Activated T-cell treated with anti-CD3 and anti-CD28 coated beads for 48 hours (primary cell): ENCODE results near the gene ASB4.
"Not testable (repeated sequence)": the region's sequence is repeated elsewhere in the genome, so short reads cannot be mapped to it uniquely, and the experiment has no call there.

Experiments used
- DNase-seq: peaks from one replicate; pipeline ENCODE4 v3.0.0-alpha.2; 2020; ENCODE audit warnings: low read depth

Gene ASB4

DNA sequence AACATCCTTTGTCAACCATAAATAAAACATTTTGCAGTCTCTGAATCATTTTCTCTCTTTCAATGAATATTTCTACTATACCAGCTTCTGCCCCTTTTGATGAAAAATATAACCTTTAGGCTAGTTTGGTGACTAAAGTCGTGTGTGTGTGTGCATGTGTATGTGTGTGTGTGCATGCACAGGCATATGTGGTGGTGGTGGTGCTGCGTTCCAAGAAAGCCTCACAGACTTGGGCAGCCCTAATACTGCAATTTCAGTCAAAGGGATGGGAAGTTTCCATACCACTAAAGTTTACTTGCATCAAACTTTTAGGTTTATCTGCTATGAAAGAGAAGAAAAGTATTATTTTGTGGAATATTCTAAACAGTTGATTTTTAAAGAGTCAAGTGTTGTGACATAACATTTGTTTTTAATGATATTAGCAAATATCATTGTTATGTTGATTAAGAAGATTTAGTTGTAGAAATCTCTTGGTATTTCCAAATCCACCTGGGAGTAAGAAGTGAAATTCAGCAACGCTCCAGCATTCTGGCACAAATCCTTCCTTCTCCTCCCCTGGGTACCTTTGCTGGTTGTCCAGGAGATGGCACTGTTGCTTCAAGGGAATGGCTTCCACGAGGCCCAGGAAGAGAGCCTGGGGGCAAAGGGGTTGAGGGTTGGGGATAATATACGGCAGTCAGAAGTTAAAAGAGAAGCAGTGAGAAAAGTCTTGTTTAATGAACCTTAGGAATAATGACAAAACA, 41.5 kb downstream of the ASB4 start:
- no peak for DNase-seq

DNA sequence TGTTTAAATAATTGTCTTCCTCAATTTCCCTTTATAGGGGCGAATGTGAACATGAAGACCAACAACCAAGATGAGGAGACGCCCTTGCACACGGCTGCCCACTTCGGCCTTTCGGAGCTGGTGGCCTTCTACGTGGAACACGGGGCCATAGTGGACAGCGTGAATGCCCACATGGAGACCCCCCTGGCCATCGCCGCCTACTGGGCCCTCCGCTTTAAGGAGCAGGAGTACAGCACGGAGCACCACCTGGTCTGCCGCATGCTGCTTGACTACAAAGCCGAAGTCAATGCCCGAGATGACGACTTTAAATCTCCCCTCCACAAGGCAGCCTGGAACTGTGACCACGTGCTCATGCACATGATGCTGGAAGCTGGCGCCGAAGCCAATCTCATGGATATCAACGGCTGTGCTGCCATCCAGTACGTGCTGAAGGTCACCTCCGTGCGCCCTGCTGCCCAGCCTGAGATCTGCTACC, 42.1 kb downstream of the ASB4 start:
- no peak for DNase-seq

- DNase-seq: no peak
Observed at GRCh38 chr7:95529701-95530100, 44.0 kb downstream of the ASB4 start.

DNA sequence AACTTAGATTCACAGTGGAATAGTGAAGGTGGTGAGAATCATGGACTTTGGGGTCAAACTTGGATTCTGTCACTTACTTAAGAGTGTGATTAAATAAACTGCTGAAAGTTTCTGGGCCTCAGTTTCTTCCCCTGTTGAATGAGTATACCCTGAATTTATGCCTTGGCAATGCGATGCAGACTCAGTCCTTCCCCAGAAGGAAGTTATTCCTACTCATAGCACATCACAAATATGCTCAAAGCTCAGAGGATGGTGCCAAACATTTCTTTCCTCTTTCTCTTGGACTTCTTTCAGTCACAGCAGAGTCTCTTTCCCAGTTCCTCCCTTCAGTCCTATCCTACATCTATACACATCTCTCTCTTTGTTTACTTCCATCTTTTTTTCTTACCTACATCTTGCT, 45.1 kb downstream of the ASB4 start:
- DNase-seq: no peak

DNA sequence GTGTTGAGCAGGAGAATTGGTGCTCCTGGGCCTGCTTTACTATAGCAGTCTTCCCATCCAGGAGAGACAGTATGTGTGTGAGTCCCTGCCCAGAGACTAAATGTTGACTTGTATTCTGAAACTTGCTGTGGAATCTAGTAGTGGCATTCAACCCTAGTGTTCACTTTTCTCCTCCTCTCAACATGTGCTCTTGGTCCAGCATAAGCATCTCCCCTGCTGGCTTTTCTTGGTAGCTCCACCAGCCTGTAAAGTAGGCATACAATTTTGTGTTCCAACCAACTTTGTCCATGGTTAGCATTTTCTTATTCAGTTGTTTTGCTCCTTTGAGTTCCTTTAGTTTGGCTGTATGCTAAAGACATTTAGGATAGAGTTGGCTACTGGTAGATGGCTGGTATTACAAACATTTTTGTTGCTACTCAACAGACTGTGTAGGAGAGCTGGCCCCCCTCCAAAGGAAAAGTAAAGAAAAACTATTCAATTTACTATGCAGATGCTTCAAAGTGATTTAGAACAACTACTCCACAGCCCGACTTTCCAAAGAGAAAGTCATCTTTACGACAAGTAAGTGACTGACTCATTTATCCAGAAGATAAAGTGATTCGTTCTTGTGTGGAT, 46.0 kb downstream of the ASB4 start:
- DNase-seq: no peak

GRCh38 chr7:95534796-95535195, 49.1 kb downstream of the ASB4 start:
- DNase-seq: no peak

DNA sequence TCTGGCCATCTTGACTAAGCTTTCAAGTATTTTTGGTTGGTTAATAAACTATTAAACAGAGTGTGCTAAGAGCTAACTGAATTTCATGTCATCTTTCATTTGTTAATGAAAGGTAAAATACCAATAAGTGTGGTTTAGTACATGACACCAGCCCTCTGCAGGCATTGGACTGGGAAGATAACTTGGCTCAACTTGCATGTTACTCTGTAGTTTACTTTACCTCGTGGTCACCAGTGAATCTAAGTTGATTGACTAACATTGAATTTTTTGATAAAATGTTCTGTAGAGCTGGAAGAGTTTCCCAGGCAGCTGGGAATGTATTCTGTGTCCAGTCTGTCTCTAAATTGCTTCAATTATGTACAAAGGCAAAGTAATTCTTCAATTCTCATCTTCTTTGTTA, 49.9 kb downstream of the ASB4 start:
- DNase-seq: no peak

- no peak for DNase-seq
Observed at GRCh38 chr7:95536656-95537311, 51.0 kb downstream of the ASB4 start.

DNA sequence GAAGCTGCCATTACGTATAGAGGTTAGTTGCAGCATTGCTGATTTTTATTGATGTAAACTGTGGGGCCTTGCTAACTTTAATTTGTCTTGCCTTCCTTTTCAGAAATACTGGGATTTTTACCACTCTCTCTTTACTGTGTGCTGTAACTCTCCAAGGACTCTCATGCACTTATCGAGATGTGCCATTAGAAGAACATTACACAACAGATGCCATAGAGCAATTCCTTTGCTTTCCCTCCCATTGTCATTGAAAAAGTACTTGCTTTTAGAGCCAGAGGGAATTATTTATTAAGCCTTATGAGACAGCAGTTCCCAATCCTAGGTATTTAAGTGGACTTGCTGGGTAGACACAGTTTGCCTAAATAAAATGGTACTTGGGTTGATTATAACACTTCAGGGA, 51.7 kb downstream of the ASB4 start:
- no peak for DNase-seq

- DNase-seq: no peak
Observed at GRCh38 chr7:95539426-95539825, 53.7 kb downstream of the ASB4 start.

- DNase-seq: no peak
Observed at GRCh38 chr7:95540366-95540765, 54.6 kb downstream of the ASB4 start.

DNA sequence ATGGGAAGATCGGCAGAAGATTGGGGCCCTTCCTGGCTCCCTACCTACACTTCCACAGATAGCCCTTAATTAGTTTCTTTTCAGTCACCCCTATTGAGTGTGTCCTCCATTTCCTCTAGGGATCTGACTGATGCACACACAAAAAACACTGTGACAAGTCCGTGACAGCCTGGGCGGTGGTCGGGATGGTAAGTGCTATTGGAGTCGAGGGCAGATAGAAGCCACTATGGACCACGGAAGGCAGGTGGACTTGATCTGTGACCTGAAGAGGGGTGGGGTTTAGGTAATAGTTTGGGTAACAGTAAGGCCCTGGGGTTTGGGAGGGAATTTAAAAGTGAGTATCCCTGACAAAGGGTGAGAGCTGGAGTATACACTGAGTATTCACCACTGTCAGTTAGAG, 57.6 kb downstream of the ASB4 start:
- DNase-seq: no peak

GRCh38 chr7:95544171-95544570, 58.4 kb downstream of the ASB4 start:
- DNase-seq: no peak

DNA sequence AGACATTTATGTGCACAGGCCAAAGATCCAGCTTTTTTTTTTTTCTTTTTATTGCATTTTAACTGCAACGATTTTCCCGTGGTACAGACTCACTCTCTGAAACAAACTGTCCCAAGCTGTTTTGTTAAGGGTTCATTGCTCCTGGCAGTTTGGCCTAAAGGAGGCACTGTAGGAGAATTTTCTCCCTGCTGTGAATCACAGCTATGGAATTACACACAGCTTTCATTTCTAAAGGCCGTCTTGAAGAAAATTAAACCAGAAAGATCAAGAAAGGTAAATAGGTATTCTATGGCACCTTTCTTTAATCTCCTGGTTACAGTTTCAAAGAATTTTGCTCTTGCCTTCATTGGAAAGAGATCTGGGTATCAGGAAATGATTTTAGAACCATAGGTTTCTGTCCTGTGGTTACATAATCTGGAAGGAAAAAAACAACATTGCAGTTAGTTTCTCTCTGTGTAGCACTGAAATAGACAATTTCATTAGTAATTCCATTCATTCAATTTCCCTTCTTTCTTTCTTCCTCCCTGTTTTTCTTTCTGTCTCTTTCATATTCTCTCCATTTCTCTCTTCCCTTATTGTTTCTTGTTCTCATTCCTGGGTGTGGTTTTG, 59.4 kb downstream of the ASB4 start:
- DNase-seq: no peak

DNA sequence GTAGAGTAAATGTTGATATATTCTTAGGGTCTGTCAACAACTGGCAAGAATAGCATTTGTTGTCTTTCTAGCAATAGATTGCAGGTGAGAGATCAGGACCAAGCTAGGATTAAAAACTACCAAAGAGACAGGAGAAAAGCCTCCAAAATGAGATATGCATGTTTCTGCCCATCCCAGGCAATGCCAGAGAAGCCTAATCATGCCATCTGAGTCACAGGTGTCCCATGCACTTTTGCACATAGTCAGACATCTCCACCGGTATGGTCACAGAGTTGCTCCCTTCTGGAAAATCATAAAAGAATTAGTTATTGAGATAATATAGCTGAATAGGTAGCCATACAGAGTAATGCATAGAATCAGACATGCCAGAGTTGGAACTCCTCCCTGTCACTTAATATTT, 59.9 kb downstream of the ASB4 start:
- no peak for DNase-seq

- DNase-seq: no peak
Observed at GRCh38 chr7:95546647-95547046, 60.9 kb downstream of the ASB4 start.

- no peak for DNase-seq
Observed at GRCh38 chr7:95547361-95548348, 61.9 kb downstream of the ASB4 start.

DNA sequence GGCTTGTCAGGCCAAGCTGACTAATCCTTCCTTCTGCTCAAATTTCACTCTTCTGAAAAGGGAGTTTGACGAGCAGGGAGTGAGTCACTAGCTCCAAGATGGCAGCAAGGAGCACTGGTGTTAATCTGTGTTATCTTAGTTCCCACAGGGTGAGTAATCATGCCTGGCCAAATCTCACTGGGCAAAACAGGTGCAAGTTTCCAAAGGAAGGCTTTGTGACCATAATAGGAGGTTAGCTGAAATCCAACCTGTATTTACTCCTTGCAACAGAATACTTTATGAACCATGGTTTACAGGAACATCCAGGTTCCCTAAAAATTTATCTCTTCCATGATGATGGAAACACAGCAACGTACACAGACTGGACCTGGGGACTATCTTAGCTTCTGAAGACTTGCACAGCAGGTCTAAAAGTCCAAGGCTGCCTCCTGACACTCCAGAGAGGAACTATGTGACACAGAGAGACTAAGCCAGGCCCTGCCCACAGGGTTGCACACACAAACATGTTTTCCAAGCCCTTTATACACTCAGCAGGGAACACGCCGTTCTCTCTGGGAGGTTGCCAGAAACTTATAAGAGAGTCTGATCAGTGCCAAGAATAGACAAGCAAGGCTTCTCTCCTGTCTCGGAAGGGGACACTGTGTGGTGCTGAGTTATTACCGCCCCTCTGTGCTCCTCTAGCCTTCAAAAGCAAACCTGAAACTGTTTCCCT, 64.2 kb downstream of the ASB4 start:
- DNase-seq: no peak

- DNase-seq: no peak
Observed at GRCh38 chr7:95550546-95550945, 64.8 kb downstream of the ASB4 start.

- DNase-seq: not testable (repeated sequence)
Observed at GRCh38 chr7:95552010-95552926, 66.5 kb downstream of the ASB4 start.
